Measurements from ENCODE around the gene FGF12. TPM values are rescaled to one million over a fixed set of nuclear protein-coding genes. Genes with fewer than 3 reads are reported as not detected.

Gene FGF12
- total RNA-seq, 1 experiment from 2014 or later = 0.07 TPM

- H3K4me3 ChIP-seq (replicated peaks in 1 of 2; ENCODE audit: low read depth in 1 of 2, low read length in 2 of 2) = no peak overlapping the region
- H3K36me3 ChIP-seq (ENCODE audit: control insufficient read depth in 1 of 2, insufficient read depth in 2 of 2, low read length in 2 of 2) = no peaks in the 10 kb centered on the region
- H2AFZ ChIP-seq (ENCODE audit: low read depth, low read length, poor library complexity, severe bottlenecking) = no peak overlapping the region
- no peak for TF ChIP-seq ZNF274 (IDR thresholded peaks at IDR 0.05; ENCODE audit: low read depth, low read length)
- TF ChIP-seq ELF1 (IDR thresholded peaks at IDR 0.05; ENCODE audit: borderline replicate concordance, low read depth) = no peak
- no peak for TF ChIP-seq EGR1 (IDR thresholded peaks at IDR 0.05; ENCODE audit: low read depth)
- no peak for TF ChIP-seq FOSL1 (IDR thresholded peaks at IDR 0.05; ENCODE audit: low read depth)
- no peak for TF ChIP-seq CEBPB (IDR thresholded peaks at IDR 0.05; ENCODE audit: low read depth)
- TF ChIP-seq REST (IDR thresholded peaks at IDR 0.05; ENCODE audit: low read depth) = no peak
- no peak for TF ChIP-seq CBX3 (IDR thresholded peaks at IDR 0.05; ENCODE audit: low read depth)
- TF ChIP-seq SIN3A (IDR thresholded peaks at IDR 0.05; ENCODE audit: low read depth) = no peak
- no peak for TF ChIP-seq JUND (IDR thresholded peaks at IDR 0.05)
- no peak for TF ChIP-seq TCF7L2 (IDR thresholded peaks at IDR 0.05; ENCODE audit: borderline replicate concordance, extremely low read depth, insufficient read depth, insufficient read length)
- TF ChIP-seq EZH2 (IDR thresholded peaks at IDR 0.05) = no peak
- no peak for TF ChIP-seq MAX (IDR thresholded peaks at IDR 0.05)
- no peak overlapping the region for H3K9ac ChIP-seq (ENCODE audit: low read length)
- H3K4me2 ChIP-seq (ENCODE audit: low read length) = no peak overlapping the region
- DNase-seq (ENCODE audit: low read depth, low spot score) (no peak), ATAC-seq (no peak)
- ChIA-PET POLR2A (no interaction called here), RAD21 (ENCODE audit: low non-redundant PET in 1 of 2, low total read pairs in 2 of 2, uncharacterized antibody in 2 of 2, unreplicated experiment in 2 of 2) (no interaction called here), CTCF (no interaction called here)
- H3K27ac ChIP-seq (ENCODE audit: low read depth, low read length) = no peak overlapping the region
- intact Hi-C loops (cut with micrococcal nuclease) = no loop called here
- no peaks in the 10 kb centered on the region for H4K20me1 ChIP-seq (ENCODE audit: insufficient read depth)
- no peaks in the 10 kb centered on the region; the same call in 1 of the 2 replicates for H3K27me3 ChIP-seq (ENCODE audit: insufficient read depth, low read length)
- H3K9me3 ChIP-seq (ENCODE audit: control insufficient read depth in 1 of 2, insufficient read depth in 1 of 2, low read depth in 1 of 2, low read length in 2 of 2) = no peaks in the 10 kb centered on the region
- H3K79me2 ChIP-seq (ENCODE audit: insufficient read depth, low read length) = no peaks in the 10 kb centered on the region
- no TSS peak for BruUV-seq (replicated peaks)
- H3K4me1 ChIP-seq (ENCODE audit: control insufficient read depth in 1 of 2, insufficient read depth in 2 of 2, low read length in 2 of 2) = peaks cover 0 to 5% of the 10 kb centered on the region in 2 experiments; a peak in 1 of 4 replicates
- H3K9me2 ChIP-seq (ENCODE audit: insufficient read depth) = no peaks in the 10 kb centered on the region
These were observed 519.7 kb downstream of the FGF12 start for GRCh38 chr3:192207651-192208050.
